GM23338 (cell line): ENCODE measurements around the gene RFX7.

ENCODE experiments used
- CTCF ChIP-seq, 2 experiments: fragments of 200-600 bp in 1 of 2; sonication (generic) in 1 of 2; conservative IDR thresholded peaks; 2 replicates each; pipeline versions ENCODE4 v1.5.1 to v1.6.1; 2016 to 2017; ENCODE audit warnings: antibody characterized with exemption in 2 of 2, low read depth in 2 of 2, mild to moderate bottlenecking in 2 of 2, moderate library complexity in 1 of 2
- POLR2AphosphoS5 ChIP-seq: IDR thresholded peaks from 2 replicates; pipeline ENCODE4 v1.6.1; 2016; ENCODE audit warnings: antibody characterized with exemption, low read depth

GRCh38 chr15:56074481-56075265 is 169.0 kb downstream of the RFX7 start:
- no peak for TF ChIP-seq CTCF (conservative IDR thresholded peaks at IDR 0.05; ENCODE audit: low read depth in 2 of 2)
- TF ChIP-seq POLR2AphosphoS5 = no peak
